Adipose tissue (tissue), 3 donors: ENCODE data around the gene PLEKHA6. TPM values are rescaled to one million over a fixed set of nuclear protein-coding genes. Genes with fewer than 3 reads are reported as not detected.

ENCODE experiments used
- H3K27ac ChIP-seq: one replicate; pipeline ENCODE4 v1.5.1; 2013; ENCODE audit warnings: low read depth, low read length
- WGBS, 3 donors: extraction: QIAGEN DNeasy Blood & Tissue Kit; methylation state at CpG; one replicate each; pipeline ENCODE4 v1.1.7; 2013; 5-methylcytosine and 5-hydroxymethylcytosine counted together
- polyA plus RNA-seq, 3 donors: library from polyadenylated mRNA; stranded (reverse); fragments of 200-250 nt; gene quantifications; one replicate each; pipeline ENCODE4 v1.2.3, GENCODE V29; 2013
- donor health status: healthy with polysubstance abuse.
- donor health status: Bipolar disorder and iron deficiency.
- donor health status: healthy.

Gene PLEKHA6
- polyA plus RNA-seq, 3 donors, result 2.3 to 9.3 (median 4.2) TPM

DNA sequence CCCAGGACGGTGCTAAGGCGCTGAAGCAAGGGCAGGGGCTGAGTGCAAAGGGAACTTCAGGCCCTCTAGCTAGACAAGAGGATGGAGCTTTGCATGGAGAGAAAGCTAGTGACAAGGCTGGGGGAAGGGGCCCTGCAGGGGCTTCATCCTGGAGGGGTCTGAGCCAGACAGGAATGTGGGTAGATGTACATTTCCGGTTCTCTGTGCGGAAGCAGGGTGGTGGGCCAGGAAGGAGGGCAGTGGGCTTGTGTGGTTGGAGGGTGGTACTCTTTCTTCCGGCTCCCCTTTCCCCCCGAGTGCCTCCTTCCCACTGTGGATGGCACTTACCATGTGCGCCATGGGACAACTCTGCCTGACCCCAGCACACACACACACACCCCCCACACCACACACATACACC, 165.0 kb downstream of the PLEKHA6 start:
- no peak overlapping the region for H3K27ac ChIP-seq
- WGBS, 3 donors, result 49 to 75% (median 65%) methylated on average over 6 to 7 of the region's 7 CpGs

DNA sequence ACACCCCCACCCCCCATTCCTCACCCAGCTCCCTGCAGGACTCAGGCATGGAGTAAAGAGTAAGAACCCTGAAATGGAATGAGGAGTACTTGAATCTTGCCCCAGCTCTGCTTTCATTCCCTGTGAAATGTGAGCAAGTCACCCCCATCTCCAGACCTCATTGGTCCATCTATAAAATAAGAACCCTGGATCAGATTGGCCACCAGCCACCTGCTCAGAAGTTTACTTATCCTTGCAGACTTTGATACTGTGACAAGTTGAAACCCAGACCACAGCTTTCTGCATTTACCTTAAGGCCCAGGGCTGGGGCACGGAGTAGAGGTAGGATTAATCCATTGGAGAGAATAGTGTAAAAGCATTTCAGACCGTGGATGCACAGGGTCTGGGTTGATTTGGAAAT, 165.6 kb downstream of the PLEKHA6 start:
- no peak overlapping the region for H3K27ac ChIP-seq
- 40 to 89% (median 78%) methylated on average over 2 of the region's 2 CpGs for WGBS, 3 donors

DNA sequence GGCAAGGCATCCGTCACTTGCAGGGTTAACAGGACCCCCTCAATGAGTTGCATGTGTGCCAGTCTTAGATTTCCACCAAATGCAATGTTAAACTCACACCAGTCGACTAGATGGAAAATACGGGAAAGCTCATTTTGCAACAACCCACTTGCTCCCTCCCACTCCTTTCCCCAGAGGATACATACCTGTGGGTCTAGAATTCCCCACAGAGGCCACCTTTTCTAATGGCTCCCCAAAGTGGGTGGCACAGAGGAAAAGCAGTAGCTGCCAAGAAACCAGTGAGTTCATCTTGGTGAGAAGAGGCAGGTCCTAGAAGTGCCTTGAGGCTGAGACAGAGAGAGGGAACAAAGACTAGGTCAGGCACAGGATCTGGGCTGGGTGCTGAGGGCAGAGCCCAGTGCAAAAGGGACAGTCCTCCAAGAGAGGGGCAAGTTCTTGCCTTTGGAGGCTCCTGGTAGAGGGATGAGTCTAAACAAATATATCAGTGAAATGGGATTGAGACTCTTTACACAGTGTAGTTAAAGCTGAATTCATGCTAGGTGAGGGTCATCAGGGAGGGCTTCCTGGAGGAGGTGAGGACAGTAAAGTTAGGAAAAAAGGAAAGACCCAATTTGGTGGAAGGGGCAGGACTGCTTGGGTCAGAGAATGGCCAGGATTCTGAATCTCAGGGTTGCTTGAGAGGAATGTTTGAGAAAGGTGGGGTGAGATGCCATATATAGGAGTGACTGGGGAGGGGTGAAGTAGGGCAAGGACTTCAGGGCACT, 167.0 kb downstream of the PLEKHA6 start:
- WGBS, 3 donors, result 77 to 84% (median 82%) methylated on average over 3 of the region's 3 CpGs
- no peak overlapping the region for H3K27ac ChIP-seq

DNA sequence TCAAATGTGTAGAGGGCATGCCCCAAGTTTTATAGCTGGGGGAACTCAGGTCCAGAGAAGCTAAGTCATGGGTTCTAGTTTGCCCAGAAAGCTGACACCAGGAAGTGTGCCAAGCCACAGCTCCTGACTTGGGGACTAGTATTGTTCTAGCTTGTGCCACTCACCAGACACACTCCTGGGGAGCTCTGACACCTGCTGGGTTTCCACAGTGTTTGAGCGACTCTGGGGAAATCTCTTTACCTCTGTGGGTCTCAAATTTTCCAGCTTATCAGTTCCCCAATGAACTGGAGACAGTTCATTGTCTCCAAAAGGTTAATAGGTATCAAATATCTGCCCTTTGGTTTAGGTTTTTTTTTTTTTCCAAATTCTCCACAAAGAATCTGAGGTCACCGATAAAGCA, 167.7 kb downstream of the PLEKHA6 start:
- 85 to 94% (median 93%) methylated on average over 2 of the region's 2 CpGs for WGBS, 3 donors
- H3K27ac ChIP-seq, result no peak overlapping the region

DNA sequence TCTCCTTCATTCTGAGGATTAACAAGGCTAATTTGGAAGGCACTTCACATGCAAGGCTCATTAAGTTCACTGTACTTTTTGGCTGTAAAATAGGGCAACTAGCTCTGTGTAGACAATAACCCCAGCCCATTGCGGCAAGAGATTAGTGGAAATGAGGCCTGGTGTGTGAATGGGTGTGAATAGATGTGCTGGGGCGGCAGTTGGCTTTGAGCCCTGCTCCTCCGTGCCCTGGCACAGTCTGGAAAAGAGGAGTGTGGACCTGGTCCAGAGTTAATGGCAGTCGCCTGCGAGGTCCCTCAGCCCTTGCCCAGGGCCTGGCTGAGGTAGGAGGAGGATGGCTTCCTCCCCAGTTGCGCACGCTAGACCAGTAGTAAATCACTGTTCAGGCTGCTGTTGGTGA, 168.3 kb downstream of the PLEKHA6 start:
- WGBS, 3 donors, result 82 to 90% (median 85%) methylated on average over 7 of the region's 7 CpGs
- no peak overlapping the region for H3K27ac ChIP-seq

DNA sequence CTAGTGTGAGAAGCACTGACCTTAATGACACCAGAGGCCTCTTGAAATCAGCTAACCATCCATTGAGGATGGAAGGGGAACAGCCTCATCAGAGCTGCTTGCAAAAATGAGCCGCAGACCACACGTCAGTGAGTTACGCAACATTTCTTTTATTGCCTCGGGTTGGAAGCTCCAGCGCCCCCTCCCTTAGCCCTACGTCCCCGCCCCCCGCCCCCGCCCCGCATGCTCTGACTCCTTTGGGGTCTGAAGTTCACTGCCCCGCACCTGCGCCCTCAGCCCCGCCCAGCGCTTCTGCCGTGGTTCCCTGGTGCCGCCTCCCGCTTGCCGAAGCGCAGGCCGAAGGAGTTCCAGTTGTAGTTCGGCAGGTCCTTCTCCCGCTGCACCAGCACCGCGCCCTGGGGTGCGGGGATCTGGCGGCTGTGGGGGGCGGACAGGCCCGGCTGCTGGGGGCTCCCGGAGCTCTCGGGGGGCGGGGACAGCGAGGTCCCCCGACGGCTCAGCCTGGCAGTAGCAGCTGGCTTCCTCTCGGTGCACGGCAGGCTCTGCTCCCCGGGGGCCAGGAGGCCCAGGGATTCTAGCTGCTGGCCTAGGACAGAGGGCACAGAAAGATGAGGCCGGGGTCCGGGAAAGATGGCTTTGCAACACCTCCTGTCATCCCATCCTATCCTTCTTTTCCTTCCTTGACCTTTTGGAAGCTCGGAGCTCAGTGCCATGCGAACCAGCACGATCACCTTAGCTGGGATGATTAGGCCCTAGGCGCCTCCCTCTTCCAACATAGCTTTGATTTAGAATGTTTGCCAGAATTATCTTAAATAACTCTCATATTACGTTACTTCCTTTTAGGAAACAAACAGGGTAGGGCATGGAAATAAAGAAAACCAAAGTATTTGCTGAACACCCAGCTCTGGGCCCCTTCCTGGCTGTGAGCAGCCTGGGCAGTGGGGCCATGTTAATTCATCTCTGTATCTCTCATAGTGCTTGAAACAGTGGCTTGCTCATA, 169.2 kb downstream of the PLEKHA6 start:
- WGBS, 3 donors, result 14 to 16% (median 15%) methylated on average over 36 to 44 of the region's 44 CpGs
- H3K27ac ChIP-seq, result no peak overlapping the region

DNA sequence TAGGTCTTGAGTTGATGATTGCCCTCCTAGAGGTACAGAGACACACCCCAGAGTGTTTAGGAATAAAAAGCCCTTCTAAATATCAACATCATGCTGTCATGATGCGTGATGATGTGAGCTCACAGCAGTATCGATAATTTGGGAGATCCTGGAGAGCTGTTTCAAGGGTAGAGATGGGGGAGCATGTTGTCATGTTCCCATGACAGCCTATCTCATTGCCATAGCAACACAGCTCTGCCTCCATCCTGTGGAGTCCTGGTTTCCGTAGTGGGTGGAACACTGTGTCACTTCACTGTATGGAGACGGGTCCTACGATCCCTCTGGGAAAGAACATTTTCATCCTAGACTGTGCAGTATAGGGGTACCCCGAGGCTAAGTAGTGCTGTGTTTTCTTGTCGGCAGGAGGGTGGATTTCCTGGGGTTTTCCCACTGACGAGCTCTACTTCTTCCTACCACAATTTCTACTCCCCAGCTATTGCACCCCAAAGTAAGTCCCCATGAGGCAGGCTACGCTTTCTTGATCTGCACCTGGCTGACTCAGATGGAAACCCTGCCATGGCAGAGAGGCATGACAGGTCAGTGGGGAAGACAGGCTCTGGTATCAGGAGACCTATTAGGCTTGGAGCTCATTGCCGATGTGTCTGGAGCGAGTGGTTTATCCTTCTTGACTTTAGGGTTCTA, 170.6 kb downstream of the PLEKHA6 start:
- H3K27ac ChIP-seq, result no peak overlapping the region
- 73 to 84% (median 73%) methylated on average over 11 of the region's 11 CpGs for WGBS, 3 donors

DNA sequence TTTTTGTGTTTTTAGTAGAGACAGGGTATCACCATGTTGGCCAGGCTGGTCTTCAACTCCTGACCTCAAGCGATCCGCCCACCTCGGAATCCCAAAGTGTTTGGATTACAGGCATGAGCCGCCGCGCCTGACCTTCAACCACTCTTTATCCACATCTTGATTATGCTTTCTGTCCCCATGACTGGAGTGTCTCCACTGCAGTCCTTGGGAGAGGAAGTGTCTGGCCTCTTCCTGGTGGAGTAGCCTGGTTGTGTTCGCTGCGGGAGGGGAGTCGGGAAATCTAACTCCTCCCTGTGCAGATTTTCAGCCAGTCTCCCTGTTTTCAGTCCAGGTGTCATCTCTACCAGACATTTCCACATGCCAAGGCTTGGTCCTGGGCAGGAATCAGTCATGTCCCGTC, 173.1 kb downstream of the PLEKHA6 start:
- WGBS, 3 donors, result 64 to 80% (median 80%) methylated on average over 10 of the region's 10 CpGs
- H3K27ac ChIP-seq, result no peak overlapping the region

DNA sequence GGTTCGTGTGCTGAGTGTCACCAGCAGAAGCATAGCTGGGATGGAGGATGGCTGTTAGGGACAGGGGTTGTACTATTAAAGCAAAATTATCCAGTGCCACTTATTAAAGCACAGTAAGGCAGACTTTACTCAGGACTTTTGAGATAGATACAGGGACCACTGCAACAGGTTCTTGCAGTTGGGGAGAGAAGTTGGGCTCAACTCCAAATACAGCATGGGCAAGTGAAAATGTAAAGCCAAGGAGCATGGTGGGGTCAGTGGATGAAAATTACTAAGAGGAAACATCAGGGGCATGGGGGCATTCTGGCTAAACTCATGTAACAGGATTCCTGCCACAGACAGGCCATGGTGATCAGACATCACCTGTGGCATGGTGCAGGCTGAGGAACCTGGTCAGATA, 178.6 kb downstream of the PLEKHA6 start:
- H3K27ac ChIP-seq, result no peak overlapping the region
- WGBS, 3 donors, result 54 to 82% (median 63%) methylated on average over 1 of the region's 1 CpG

DNA sequence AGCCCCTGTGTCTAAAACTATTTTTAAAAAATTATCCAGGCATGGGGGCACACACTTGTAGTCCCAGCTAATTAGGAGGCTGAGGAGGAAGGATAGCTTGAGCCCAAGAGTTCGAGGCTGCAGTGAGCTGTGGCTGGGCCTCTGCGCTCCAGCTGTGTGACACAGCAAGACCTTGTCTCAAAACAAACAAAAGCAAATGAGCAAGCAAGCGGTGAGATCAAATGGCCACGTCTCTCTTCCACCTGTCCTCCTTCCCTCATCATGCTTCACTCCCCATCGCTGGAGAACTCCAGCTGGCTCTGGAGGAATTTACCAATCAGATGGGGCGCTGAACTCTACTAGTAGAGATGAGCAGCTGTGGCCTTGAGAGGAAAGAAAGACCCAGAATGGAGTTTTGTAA, 179.6 kb downstream of the PLEKHA6 start:
- WGBS, 3 donors, result 70 to 84% (median 83%) methylated on average over 6 of the region's 6 CpGs
- H3K27ac ChIP-seq, result no peak overlapping the region

DNA sequence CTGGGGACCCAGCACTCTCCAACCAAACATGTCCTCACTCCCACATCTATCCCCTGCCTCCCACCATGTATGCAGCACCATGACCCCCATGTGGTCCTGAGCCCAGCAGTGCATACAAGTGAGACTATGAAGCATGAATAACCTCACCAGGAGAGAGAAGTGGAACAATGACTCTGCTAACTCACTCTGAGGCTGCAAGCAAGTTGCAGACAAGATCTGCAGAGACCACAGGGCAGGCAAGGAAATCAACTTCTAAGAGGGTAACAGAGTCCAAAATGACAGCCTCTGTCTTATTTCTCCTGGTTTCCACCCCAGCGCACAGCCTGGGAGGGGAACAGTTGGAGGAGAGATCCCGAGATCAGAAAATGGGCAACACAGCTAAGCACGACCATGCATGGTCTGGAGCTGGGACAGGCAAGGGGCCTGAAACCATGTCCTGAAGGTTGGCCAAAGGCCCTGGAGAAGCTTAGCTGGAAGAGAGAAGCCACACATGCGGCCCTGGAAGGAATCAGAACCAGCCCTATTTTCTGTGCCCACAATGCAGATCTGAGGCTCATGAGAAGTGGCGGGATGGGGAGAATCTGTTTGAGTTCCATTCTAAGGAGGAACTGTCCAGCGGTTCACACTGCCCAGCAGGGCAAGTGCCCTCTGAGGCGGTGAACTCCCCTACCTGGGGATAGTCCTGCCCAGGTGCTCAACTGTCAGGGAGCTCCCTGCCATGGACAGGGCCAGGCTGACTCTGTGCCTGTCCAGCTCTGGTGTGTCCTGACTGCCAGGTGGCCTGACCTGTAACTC, 181.0 kb downstream of the PLEKHA6 start:
- no peak overlapping the region for H3K27ac ChIP-seq
- WGBS, 3 donors, result 81 to 89% (median 86%) methylated on average over 7 of the region's 7 CpGs

DNA sequence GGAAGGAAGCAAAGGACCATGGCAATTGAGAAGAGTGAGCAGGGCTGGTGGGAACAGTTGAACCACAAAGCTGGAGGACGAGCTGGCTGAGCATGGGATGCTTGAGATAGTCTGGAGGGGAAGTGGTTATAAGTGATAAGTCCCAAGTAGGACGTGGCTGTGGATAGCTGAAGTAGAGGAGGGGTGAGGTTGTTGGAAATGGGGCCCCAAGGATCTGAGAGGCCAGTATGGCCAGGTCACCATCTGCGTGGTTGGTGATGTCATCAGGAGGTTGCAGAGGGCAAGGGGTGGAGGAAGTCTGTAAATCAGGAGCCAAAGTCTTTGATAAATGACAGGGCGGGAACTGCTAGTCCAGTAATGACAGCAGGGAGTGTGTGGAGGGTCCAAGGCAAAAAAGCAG, 182.6 kb downstream of the PLEKHA6 start:
- WGBS, 3 donors, result 37 to 64% (median 41%) methylated on average over 4 of the region's 4 CpGs
- no peak overlapping the region for H3K27ac ChIP-seq

DNA sequence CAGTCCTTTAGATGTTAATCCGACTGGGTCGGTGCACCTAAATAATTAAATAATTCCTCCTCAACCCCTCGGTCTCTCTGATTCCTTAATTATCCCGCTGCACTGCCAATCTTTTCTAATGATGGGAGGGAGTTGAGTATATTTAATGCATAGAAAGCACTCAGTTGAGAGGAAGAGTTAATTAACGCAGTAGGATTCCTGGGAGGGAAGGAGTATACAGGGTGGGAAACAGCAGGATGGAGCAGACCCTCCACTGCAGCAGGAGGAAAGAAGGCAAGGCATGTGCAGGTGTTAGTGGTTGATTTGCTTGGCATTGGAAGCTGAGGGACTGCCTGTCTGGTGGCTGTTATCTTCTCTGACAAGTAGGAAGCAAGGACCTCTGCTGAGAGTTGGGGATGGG, 183.7 kb downstream of the PLEKHA6 start:
- no peak overlapping the region for H3K27ac ChIP-seq
- WGBS, 3 donors, result 67 to 89% (median 88%) methylated on average over 5 of the region's 5 CpGs

DNA sequence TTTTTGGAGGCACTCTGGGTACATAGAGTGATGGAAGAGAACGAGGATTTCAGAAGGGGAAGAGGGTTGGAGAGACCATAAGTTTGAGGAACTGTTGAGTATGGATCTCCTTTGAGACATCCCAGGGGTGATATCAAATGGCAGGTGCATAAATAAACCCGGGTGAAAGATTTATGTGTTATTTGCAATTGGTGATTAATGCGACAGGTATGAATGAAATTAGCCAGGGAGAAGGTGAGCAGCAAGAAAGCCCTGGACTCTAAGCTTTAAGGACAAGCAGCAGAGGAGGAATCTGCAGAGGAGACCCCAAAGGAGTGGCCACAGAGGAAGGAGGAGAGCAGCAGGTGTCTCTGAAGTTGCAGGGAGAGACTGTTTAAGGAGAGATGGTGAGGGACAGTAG, 184.8 kb downstream of the PLEKHA6 start:
- no peak overlapping the region for H3K27ac ChIP-seq
- 63 to 77% (median 66%) methylated on average over 3 of the region's 3 CpGs for WGBS, 3 donors

DNA sequence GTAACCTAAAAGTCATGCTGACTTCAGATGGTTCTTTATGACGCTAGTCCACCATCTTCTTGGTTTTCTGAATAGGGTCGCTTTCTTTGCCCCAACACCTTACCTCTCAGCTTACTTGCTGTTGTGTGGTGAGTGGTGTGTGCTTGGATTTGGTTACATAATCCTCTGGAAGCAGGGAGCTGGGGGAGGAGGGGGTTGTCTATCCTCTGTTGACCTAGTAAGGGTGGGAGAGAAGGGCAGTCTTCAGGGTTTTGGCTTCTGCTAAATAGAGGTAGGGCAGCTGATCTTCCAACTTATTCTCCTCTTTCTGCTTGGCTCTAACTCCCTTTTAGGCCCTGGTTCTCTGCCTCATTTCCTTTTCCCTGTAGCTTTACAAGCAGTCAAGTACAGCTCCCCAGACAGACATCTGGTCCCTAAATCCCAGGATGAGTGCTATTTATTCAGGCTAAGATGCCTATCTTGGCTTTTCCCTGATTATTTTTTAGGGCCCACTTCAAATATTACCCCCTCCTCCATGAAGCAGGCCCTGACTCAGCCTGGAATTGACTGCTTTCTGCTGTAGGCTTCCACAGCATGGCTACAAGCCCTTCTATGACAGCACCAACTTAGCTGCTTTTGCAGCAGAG, 187.2 kb downstream of the PLEKHA6 start:
- WGBS, 3 donors, result 94 to 100% (median 94%) methylated on average over 2 of the region's 2 CpGs
- H3K27ac ChIP-seq, result no peak overlapping the region

DNA sequence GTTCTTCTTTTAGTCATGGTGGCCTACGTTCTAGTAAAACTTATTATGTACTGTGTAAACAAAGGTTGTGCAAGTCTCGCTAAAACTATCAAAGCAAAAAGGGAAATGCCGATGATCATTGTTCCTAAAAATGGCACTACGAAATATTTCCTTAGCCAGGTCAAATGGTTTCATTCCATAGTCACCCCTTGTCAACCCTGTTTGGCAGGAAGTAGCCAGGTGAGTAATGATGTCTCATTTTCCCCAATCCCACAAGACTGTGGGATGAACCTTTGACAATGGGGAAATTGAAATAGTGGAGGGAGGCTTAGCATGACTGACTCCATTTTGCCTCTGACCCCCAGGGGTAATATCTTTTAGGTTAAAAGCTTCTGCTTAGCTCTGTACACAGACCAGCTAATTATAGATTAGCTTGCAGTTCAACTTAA, 188.0 kb downstream of the PLEKHA6 start:
- WGBS, 3 donors, result 34 to 37% (median 34%) methylated on average over 4 of the region's 4 CpGs
- no peak overlapping the region for H3K27ac ChIP-seq

DNA sequence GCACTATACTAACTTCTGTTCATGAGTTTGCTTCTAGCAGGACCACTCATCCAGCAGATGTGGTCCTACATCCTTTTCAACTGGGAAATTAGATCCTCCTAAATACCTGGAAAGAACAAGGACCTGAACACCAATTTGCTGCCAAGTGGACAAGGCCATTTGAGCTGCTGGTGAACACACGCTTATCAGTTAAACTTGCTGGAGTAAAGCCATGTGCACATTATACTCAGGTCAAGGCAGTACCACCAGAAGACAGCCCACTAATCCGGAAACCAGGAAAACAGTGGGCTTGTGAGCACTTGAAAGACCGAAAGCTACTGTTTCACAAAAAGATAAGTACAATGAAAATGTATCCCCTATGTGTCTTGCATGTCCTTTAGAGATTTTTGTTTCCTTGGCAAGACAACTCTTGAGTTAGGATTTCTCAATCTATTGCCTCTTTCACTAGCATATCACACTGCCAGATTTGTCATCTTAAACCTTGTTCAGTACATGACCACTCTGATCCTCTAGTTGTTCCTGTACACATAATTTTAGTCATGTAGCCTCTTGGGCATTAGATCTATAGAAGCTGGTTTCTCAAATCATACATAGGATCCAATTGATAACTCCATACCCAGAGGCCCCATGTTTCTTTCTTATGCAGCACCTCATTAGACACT, 189.1 kb downstream of the PLEKHA6 start:
- no peak overlapping the region for H3K27ac ChIP-seq
- 37 to 96% (median 93%) methylated on average over 3 of the region's 3 CpGs for WGBS, 3 donors
